GM12878 (cell line): ENCODE results near the gene SURF6. TPM values are rescaled to one million over a fixed set of nuclear protein-coding genes. Genes with fewer than 3 reads are reported as not detected.

Experiments
- ATAC-seq: fragments of 200-7000 bp; cut with Tn5 transposase; 3 replicates; pipeline ENCODE4 v1.9.1; 2020; ENCODE audit warnings: mild to moderate bottlenecking, moderate library complexity
- BruUV-seq: library from RNA; stranded (reverse); fragments of 400-500 nt; replicated peaks from 2 replicates; lab custom pipeline; 2021; lab: Mats Ljungman, UMichigan
- CTCF ChIA-PET: fragments of 300-600 bp; sonication (Branson Sonifier 250); formaldehyde crosslinking; extraction: SDS; loops from one replicate; lab custom pipeline; 2021; ENCODE audit warnings: inconsistent platforms; lab: Yijun Ruan, JAX
- POLR2A ChIA-PET: fragments of 350-600 bp; formaldehyde crosslinking; extraction: SDS; loops from one replicate; lab custom pipeline; 2021; ENCODE audit warnings: inconsistent platforms; lab: Charles Lee
- RAD21 ChIA-PET: fragments of 300-600 bp; sonication (Branson Sonifier 250); formaldehyde crosslinking; loops from one replicate; lab custom pipeline; 2023; ENCODE audit warnings: antibody characterized with exemption; ENCODE audit not compliant: unreplicated experiment; lab: Charles Lee
- SMC1A ChIA-PET: fragments of 300-600 bp; sonication (Branson Sonifier 250); formaldehyde crosslinking; loops from one replicate; lab custom pipeline; 2023; ENCODE audit not compliant: unreplicated experiment, uncharacterized antibody; lab: Charles Lee
- DNase-seq: peaks from one replicate; pipeline ENCODE4 v3.0.0-alpha.2; 2011; ENCODE audit warnings: low read depth, low spot score
- FAIRE-seq: peaks from 3 replicates; lab custom pipeline; 2011; peaks lifted over from hg19 to GRCh38; lab: Jason Lieb, UNC
- H2AFZ ChIP-seq: 2 replicates; pipeline ENCODE4 v1.6.0; 2011; ENCODE audit warnings: low read depth, low read length, control low read depth; ENCODE audit not compliant: control insufficient read depth
- H3K27ac ChIP-seq: 2 replicates; pipeline ENCODE4 v1.5.1; 2011; ENCODE audit warnings: control low read depth; ENCODE audit not compliant: control insufficient read depth, insufficient read depth
- H3K27me3 ChIP-seq, 2 experiments: replicated peaks in 1 of 2; 2 replicates each; pipeline versions ENCODE4 v1.6.0 to v1.6.1; 2011; ENCODE audit warnings: low read length in 1 of 2; ENCODE audit not compliant: control insufficient read depth in 2 of 2, insufficient read depth in 2 of 2
- H3K36me3 ChIP-seq, 2 experiments: 2 replicates each; pipeline ENCODE4 v1.5.1; 2011; ENCODE audit warnings: low read length in 1 of 2; ENCODE audit not compliant: control insufficient read depth in 2 of 2, insufficient read depth in 2 of 2
- H3K4me1 ChIP-seq: 2 replicates; pipeline ENCODE4 v1.6.1; 2011; ENCODE audit warnings: mild to moderate bottlenecking, low read length, moderate library complexity, mixed read lengths; ENCODE audit not compliant: control insufficient read depth, insufficient read depth
- H3K4me2 ChIP-seq: 2 replicates; pipeline ENCODE4 v1.6.0; 2011; ENCODE audit warnings: control low read depth; ENCODE audit not compliant: control insufficient read depth, insufficient read depth
- H3K4me3 ChIP-seq: fragments of 200-600 bp; sonication (generic); 2 replicates; pipeline ENCODE4 v1.5.1; 2016
- H3K79me2 ChIP-seq: 2 replicates; pipeline ENCODE4 v1.6.0; 2011; ENCODE audit warnings: low read length; ENCODE audit not compliant: control insufficient read depth, insufficient read depth
- H3K9ac ChIP-seq: 2 replicates; pipeline ENCODE4 v1.8.0; 2011; ENCODE audit warnings: low read length, control low read depth, mixed read lengths; ENCODE audit not compliant: control insufficient read depth, insufficient read depth
- H3K9me3 ChIP-seq: replicated peaks from 3 replicates; pipeline ENCODE4 v1.5.1; 2011; ENCODE audit warnings: mild to moderate bottlenecking, low read length; ENCODE audit not compliant: control insufficient read depth, insufficient read depth
- H4K20me1 ChIP-seq: 2 replicates; pipeline ENCODE4 v1.6.0; 2011; ENCODE audit not compliant: control insufficient read depth, insufficient read depth
- BRCA1 ChIP-seq: IDR thresholded peaks from 2 replicates; pipeline ENCODE4 v1.6.1; 2011; ENCODE audit warnings: low read depth, low read length, improper control_type of control experiment
- CEBPB ChIP-seq, 2 experiments: fragments of 150-350 bp in 1 of 2; IDR thresholded peaks; 2 replicates each; pipeline ENCODE4 v1.6.1; 2012 to 2014; ENCODE audit warnings: low read depth in 2 of 2, low read length in 2 of 2, borderline replicate concordance in 1 of 2, inconsistent platforms in 1 of 2
- CHD2 ChIP-seq: IDR thresholded peaks from 2 replicates; pipeline ENCODE4 v1.6.1; 2011; ENCODE audit warnings: low read depth, low read length, improper control_type of control experiment, borderline replicate concordance
- ESRRA ChIP-seq: IDR thresholded peaks from 2 replicates; pipeline ENCODE4 v1.6.1; 2012; ENCODE audit warnings: mild to moderate bottlenecking, low read length, improper control_type of control experiment
- IRF4 ChIP-seq: IDR thresholded peaks from 2 replicates; pipeline ENCODE4 v1.6.1; 2011; ENCODE audit warnings: low read depth, low read length
- JUNB ChIP-seq: IDR thresholded peaks from 2 replicates; pipeline ENCODE4 v1.6.1; 2016; ENCODE audit warnings: antibody characterized with exemption, mild to moderate bottlenecking
- MYC ChIP-seq: IDR thresholded peaks from 2 replicates; pipeline ENCODE4 v1.6.1; 2011; ENCODE audit warnings: mild to moderate bottlenecking, low read length, moderate library complexity, inconsistent platforms; ENCODE audit not compliant: insufficient read depth, insufficient replicate concordance, insufficient read length, severe bottlenecking
- PKNOX1 ChIP-seq: fragments of 450-650 bp; IDR thresholded peaks from 2 replicates; pipeline ENCODE4 v1.6.1; 2016; ENCODE audit warnings: mild to moderate bottlenecking
- RELB ChIP-seq: fragments of 450-650 bp; IDR thresholded peaks from 2 replicates; pipeline ENCODE4 v1.6.1; 2017; ENCODE audit warnings: low read depth, mild to moderate bottlenecking, moderate library complexity
- SIX5 ChIP-seq: IDR thresholded peaks from 2 replicates; pipeline ENCODE4 v1.6.1; 2011; ENCODE audit warnings: mild to moderate bottlenecking, low read depth, low read length, moderate library complexity; ENCODE audit not compliant: severe bottlenecking
- SP1 ChIP-seq: IDR thresholded peaks from one replicate; pipeline ENCODE4 v1.6.1; 2011; ENCODE audit warnings: low read depth, low read length
- SREBF2 ChIP-seq: IDR thresholded peaks from 2 replicates; pipeline ENCODE4 v1.6.1; 2012; ENCODE audit warnings: mild to moderate bottlenecking, low read length
- USF2 ChIP-seq: IDR thresholded peaks from 2 replicates; pipeline ENCODE4 v1.6.1; 2011; ENCODE audit warnings: low read depth, low read length, improper control_type of control experiment, borderline replicate concordance
- WGBS: methylation state at CpG from one replicate; pipeline ENCODE4 v1.1.6; 2016; ENCODE audit warnings: low lambda C conversion rate; ENCODE audit not compliant: insufficient replicate concordance, insufficient coverage; ENCODE audit errors: missing lambda C conversion rate; 5-methylcytosine and 5-hydroxymethylcytosine counted together
- in situ Hi-C: fragments of 300-500 bp; cut with MboI; formaldehyde crosslinking; loops from 9 replicates; pipeline ENCODE4 v1.14.3; 2018; ENCODE audit warnings: mixed read lengths
- intact Hi-C: fragments of 100-400 bp; cut with micrococcal nuclease; formaldehyde crosslinking; loops from one replicate; pipeline ENCODE4 v1.14.2; 2022; ENCODE audit not compliant: unreplicated experiment
- polyA plus RNA-seq, 11 experiments: library from polyadenylated mRNA; depleted of rRNA in 4 of 11; unstranded in 6 of 11; stranded (reverse) in 5 of 11; fragments of >200 nt; fragmentation: Nextera tagmentation in 4 of 11; fragmentation: Illumina TruSeq in 1 of 11; extraction: Ambion mirVana in 4 of 11; extraction: Trizol in 1 of 11; gene quantifications; 1 replicate in 1 of 11; 2 replicates in 10 of 11; pipeline versions ENCODE4 v1.2.1 to v1.2.3, GENCODE V29; 2011 to 2016; ENCODE audit warnings: inconsistent platforms in 2 of 11, missing spikeins in 2 of 11, low read depth in 1 of 11
- total RNA-seq, 4 experiments: library from RNA; depleted of rRNA in 3 of 4; stranded (reverse); fragments of >200 nt in 3 of 4; fragmentation: Illumina TruSeq in 1 of 4; extraction: Trizol in 1 of 4; gene quantifications; 2 replicates each; pipeline versions ENCODE4 v1.2.1 to v1.2.3, GENCODE V29; 2013 to 2021
- TF ChIP-seq, protein P1 (sequence below): fragments of 450-650 bp; IDR thresholded peaks from 2 replicates; pipeline ENCODE4 v1.6.1; 2018; ENCODE audit warnings: mild to moderate bottlenecking, low read depth, moderate library complexity; ENCODE audit not compliant: partially characterized antibody
- TF ChIP-seq, protein P2 (sequence below): IDR thresholded peaks from 2 replicates; pipeline ENCODE4 v1.6.1; 2011; ENCODE audit warnings: borderline replicate concordance, low read depth, mild to moderate bottlenecking, moderate library complexity, mixed read lengths, low read length; ENCODE audit not compliant: insufficient read depth; ENCODE audit errors: extremely low read length
- TF ChIP-seq, protein P3 (sequence below): fragments of 450-650 bp; IDR thresholded peaks from 2 replicates; pipeline ENCODE4 v1.6.1; 2017; ENCODE audit warnings: borderline replicate concordance

Gene SURF6
- total and polyA plus RNA-seq, 10 of the 15 experiments (the other 5 are each of a cell fraction or from before 2014, with no cell fraction given) = 2.2 to 27.2 (median 15.1) TPM

- ATAC-seq (no peak), DNase-seq (no peak), FAIRE-seq (no peak)
- Histone ChIP-seq H3K79me2 (peaks cover 2% of the 10 kb centered on the region), H3K4me3 (no peak overlapping the region), H3K27ac (no peak overlapping the region), H2AFZ (no peak overlapping the region), H3K9me3 (no peaks in the 10 kb centered on the region; the same call in 2 of the 3 replicates), H3K4me2 (no peak overlapping the region), H3K9ac (no peak overlapping the region), H4K20me1 (no peaks in the 10 kb centered on the region), H3K27me3 (no peaks in the 10 kb centered on the region), H3K36me3 (no peaks in the 10 kb centered on the region), H3K4me1 (no peaks in the 10 kb centered on the region)
- ChIA-PET POLR2A (interaction anchor here (0.7 kb wide), 1 partner anchor 9 kb away, joined by 5 read pairs; no protein-coding TSS in a partner anchor), RAD21 (no interaction called here), SMC1A (no interaction called here), CTCF (no interaction called here)
- 34% methylated on average over 4 of the region's 4 CpGs for WGBS
- in situ Hi-C loops = no loop called here
- no TSS peak for BruUV-seq
- intact Hi-C loops = no loop called here
- no peak for TF ChIP-seq SIX5
- TF ChIP-seq CHD2 = no peak
- TF ChIP-seq, protein P1, sequence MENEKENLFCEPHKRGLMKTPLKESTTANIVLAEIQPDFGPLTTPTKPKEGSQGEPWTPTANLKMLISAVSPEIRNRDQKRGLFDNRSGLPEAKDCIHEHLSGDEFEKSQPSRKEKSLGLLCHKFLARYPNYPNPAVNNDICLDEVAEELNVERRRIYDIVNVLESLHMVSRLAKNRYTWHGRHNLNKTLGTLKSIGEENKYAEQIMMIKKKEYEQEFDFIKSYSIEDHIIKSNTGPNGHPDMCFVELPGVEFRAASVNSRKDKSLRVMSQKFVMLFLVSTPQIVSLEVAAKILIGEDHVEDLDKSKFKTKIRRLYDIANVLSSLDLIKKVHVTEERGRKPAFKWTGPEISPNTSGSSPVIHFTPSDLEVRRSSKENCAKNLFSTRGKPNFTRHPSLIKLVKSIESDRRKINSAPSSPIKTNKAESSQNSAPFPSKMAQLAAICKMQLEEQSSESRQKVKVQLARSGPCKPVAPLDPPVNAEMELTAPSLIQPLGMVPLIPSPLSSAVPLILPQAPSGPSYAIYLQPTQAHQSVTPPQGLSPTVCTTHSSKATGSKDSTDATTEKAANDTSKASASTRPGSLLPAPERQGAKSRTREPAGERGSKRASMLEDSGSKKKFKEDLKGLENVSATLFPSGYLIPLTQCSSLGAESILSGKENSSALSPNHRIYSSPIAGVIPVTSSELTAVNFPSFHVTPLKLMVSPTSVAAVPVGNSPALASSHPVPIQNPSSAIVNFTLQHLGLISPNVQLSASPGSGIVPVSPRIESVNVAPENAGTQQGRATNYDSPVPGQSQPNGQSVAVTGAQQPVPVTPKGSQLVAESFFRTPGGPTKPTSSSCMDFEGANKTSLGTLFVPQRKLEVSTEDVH = no peak
- no peak for TF ChIP-seq RELB
- no peak for TF ChIP-seq PKNOX1
- TF ChIP-seq CEBPB (IDR thresholded peaks at IDR 0.05; ENCODE audit: borderline replicate concordance in 1 of 2, low read depth in 2 of 2, low read length in 2 of 2) = no peak
- no peak for TF ChIP-seq IRF4
- no peak for TF ChIP-seq USF2
- TF ChIP-seq, protein P2, sequence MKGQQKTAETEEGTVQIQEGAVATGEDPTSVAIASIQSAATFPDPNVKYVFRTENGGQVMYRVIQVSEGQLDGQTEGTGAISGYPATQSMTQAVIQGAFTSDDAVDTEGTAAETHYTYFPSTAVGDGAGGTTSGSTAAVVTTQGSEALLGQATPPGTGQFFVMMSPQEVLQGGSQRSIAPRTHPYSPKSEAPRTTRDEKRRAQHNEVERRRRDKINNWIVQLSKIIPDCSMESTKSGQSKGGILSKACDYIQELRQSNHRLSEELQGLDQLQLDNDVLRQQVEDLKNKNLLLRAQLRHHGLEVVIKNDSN = no peak
- TF ChIP-seq SP1 = no peak
- no peak for TF ChIP-seq JUNB
- TF ChIP-seq BRCA1 = no peak
- TF ChIP-seq SREBF2 = no peak
- TF ChIP-seq ESRRA = no peak
- TF ChIP-seq, protein P3, sequence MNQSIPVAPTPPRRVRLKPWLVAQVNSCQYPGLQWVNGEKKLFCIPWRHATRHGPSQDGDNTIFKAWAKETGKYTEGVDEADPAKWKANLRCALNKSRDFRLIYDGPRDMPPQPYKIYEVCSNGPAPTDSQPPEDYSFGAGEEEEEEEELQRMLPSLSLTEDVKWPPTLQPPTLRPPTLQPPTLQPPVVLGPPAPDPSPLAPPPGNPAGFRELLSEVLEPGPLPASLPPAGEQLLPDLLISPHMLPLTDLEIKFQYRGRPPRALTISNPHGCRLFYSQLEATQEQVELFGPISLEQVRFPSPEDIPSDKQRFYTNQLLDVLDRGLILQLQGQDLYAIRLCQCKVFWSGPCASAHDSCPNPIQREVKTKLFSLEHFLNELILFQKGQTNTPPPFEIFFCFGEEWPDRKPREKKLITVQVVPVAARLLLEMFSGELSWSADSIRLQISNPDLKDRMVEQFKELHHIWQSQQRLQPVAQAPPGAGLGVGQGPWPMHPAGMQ = no peak
- no peak for TF ChIP-seq MYC
Measured at GRCh38 chr9:133380734-133381133, 44.7 kb upstream of the SURF6 start.
